Endometrial microvascular endothelial cells (primary cell): ENCODE results near the gene RFTN2. TPM values are rescaled to one million over a fixed set of nuclear protein-coding genes. Genes with fewer than 3 reads are reported as not detected.
"Not testable (repeated sequence)": the region's sequence is repeated elsewhere in the genome, so short reads cannot be mapped to it uniquely, and the experiment has no call there.

Experiments used
- in situ Hi-C: cut with HindIII; loops from 2 replicates; pipeline ENCODE4 v1.10.0; 2017; ENCODE audit warnings: low sequenced_read_pairs, low pct_unique_long_range_greater_than_20kb; ENCODE audit errors: inconsistent ontology term
- total RNA-seq: library from RNA; depleted of rRNA; stranded (reverse); fragments of >200 nt; gene quantifications from one replicate; pipeline ENCODE4 v1.2.3, GENCODE V29; 2015; ENCODE audit errors: inconsistent ontology term

Gene RFTN2
- total RNA-seq, 1 donor from 2014 or later = 1.7 TPM

DNA sequence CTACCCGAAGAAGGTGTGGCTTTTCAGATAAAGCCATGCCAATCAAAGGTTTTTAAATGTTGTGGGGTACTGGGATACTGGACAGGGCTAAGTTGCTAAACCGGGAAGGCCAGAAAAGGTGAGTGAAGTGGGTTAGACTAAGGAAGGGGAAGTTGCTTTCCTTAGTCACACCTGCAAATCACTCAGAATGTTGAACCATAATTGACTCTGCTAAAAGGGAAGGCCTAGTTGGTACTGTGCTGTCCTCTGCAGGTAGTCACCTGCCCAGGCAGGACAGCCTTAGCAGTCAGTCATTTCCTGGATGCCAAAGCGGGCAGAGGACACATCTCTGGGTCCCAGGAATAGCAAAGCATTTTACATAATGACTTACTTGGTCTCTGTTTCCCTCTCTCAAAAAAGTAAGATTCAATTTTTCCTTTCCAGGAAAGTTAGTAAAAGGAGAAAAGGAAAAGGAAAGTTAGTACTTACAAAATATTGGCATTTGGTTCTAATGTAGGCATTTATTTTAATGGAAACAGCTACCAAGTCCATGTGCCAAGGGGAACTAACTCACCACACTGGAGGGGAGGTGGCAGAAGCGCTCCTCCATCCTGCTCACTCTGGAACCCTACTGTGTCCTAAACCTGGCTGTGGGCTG is 60.3 kb downstream of the RFTN2 start:
- in situ Hi-C loops = no loop called here

DNA sequence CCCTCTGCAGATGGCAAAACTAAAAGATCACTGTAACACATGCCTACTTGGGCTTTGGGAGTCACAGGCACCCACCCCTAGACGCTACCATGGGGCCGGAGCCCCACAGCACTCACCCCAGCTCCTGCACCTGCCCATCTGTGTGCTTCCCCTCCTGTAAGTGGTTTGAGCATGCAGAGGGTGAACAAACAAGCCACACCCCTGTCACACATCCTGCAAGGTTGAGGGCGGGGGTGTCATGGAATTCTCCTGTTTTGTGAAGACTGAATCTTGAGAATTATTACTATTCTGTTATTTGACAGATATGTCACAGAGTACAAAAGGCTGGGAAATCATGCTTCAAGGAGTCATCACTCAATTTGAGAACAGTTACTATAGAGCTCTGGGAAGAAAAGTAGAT is 60.9 kb downstream of the RFTN2 start:
- in situ Hi-C loops = no loop called here

- in situ Hi-C loops = no loop called here
Measured at GRCh38 chr2:197613509-197613987, 61.8 kb downstream of the RFTN2 start.

- in situ Hi-C loops = no loop called here
Measured at GRCh38 chr2:197606180-197606579, 69.2 kb downstream of the RFTN2 start.

GRCh38 chr2:197604117-197604860 is 71.1 kb downstream of the RFTN2 start:
- in situ Hi-C loops = no loop called here

DNA sequence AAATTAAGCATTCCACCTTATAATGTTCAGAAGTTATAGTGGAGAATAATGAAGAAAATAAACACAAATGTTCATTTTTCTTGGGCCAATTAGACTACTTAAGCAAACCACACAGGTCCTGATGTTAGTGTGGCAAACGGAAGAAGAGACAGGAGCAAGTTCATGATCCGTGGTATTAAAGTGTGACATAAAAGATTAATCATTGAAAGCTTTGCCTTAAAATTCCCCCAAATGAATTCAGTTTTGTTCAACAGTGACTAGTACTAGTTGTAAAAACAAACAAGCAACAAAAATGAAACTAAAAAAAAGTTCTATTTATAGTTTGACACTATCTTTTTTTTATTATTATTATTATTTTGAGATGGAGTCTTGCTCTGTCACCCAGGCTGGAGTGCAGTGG is 73.7 kb downstream of the RFTN2 start:
- in situ Hi-C loops = no loop called here

GRCh38 chr2:197600306-197600705 is 75.1 kb downstream of the RFTN2 start:
- in situ Hi-C loops = no loop called here

- in situ Hi-C loops = no loop called here
Measured at GRCh38 chr2:197599285-197599965, 76.0 kb downstream of the RFTN2 start.

DNA sequence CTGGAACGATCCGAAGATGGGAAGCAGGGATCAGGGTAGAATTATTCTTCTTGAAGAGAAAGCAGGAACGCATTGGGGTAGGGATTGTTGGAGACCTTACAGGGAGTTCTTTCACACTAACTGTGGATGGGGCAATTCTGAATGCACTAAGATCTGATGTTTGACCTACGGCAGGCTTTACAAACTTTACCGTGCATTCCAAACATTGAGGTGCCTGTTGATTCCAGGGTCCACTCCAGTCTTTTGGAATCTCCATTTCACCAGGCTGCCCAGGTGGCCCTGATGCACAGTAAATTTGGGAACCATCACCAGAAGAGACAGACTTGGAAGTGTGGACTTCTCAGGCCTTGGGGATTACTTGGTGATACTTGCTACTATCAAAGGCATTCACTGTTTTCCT is 76.9 kb downstream of the RFTN2 start:
- in situ Hi-C loops = no loop called here

DNA sequence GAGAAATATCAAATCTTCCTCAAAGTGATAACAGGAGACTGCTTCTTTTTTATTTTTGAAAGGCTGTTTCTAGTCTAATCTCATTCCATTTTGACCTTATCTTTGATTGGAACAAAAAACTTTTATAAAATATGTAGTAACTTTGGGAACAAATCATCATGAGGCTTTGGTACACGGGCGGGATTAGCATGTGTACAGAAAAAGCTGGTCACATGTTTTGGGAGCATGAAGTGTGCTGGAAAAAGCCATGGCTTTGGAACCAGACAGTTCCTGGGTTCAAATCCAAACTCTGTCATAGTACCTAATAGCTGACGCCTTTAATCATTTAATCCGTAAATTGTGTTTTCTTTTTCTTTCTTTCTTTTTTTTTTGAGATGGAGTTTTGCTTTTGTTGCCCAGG is 78.2 kb downstream of the RFTN2 start:
- in situ Hi-C loops = no loop called here

- in situ Hi-C loops = no loop called here
Measured at GRCh38 chr2:197596766-197597165, 78.6 kb downstream of the RFTN2 start.

DNA sequence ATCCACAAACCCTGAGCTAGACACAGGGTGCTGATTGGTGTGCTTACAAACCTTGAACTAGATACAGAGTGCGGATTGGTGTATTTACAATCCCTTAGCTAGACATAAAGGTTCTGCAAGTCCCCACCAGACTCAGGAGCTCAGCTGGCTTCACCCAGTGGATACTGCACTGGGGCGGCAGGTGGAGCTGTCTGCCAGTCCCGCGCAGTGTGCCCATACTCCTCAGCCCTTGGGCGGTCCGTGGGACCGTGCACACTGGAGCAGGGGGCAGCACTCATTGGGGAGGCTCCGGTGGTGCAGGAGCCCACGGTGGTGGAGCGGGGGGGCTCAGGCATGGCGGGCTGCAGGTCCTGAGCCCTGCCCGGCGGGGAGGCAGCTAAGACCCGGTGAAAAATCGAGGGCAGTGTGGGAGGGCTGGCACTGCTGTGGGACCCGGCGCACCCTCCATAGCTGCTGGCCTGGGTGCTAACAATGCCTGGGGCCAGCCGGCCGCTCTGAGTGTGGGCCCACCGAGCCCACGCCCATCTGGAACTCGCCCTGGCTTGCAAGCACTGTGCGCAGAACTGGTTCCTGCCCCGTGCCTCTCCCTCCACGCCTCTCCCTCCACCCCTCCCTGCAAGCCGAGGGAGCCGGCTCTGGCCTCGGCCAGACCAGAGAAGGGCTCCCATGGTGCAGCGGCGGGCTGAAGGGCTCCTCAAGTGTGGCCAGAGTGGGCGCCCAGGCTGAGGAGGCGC is 83.9 kb downstream of the RFTN2 start:
- in situ Hi-C loops = no loop called here

DNA sequence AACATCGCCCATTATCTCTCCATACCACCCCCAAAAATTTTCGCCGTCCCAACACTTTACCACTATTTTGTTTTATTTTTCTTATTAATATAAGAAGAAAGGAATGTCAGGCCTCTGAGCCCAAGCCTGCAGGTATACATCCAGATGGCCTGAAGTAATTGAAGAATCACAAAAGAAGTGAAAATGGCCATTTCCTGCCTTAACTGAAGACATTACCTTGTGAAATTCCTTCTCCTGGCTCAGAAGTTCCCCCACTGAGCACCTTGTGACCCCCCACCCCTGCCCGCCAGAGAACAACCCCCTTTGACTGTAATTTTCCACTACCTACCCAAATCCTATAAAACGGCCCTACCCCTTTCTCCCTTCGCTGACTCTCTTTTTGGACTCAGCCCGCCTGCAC is 88.1 kb downstream of the RFTN2 start:
- in situ Hi-C loops = not testable (repeated sequence)

DNA sequence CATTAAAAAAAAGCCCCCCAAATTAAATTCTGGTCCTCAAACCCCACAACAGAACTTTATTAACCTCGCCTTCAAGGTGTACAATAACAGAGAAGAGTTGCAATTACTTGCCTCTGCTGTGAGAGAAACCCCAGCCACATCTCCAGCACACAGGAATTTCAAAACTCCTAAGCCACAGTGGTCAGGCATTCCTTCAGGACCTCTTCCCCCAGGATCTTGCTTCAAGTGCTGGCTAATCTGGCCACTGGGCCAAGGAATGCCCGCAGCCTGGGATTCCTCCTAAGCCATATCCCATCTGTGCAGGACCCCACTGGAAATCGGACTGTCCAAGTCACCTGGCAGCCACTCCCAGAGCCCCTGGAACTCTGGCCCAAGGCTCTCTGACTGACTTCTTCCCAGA is 95.2 kb downstream of the RFTN2 start:
- in situ Hi-C loops = not testable (repeated sequence)

GRCh38 chr2:197578294-197578693 is 97.1 kb downstream of the RFTN2 start:
- in situ Hi-C loops = not testable (repeated sequence)

DNA sequence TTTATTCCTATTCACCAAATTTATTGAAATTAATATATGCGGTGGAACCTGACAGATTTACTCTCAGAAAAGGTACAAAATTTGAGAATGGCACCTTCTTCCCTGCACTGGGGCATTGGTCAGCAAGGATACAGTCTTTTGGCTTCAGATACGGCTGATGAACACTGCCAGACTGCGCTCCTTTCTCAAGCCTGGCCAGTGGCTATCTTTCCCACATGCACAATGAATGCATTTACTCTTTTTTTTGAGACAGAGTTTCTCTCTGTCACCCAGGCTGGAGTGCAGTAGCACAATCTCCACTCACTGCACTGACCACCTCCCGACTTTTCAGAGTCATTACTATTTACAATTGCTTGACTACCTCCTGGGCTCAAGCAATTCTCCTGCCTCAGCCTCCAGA is 97.9 kb downstream of the RFTN2 start:
- in situ Hi-C loops = no loop called here

GRCh38 chr2:197576631-197577030 is 98.8 kb downstream of the RFTN2 start:
- in situ Hi-C loops = no loop called here

GRCh38 chr2:197575987-197576386 is 99.4 kb downstream of the RFTN2 start:
- in situ Hi-C loops = no loop called here

DNA sequence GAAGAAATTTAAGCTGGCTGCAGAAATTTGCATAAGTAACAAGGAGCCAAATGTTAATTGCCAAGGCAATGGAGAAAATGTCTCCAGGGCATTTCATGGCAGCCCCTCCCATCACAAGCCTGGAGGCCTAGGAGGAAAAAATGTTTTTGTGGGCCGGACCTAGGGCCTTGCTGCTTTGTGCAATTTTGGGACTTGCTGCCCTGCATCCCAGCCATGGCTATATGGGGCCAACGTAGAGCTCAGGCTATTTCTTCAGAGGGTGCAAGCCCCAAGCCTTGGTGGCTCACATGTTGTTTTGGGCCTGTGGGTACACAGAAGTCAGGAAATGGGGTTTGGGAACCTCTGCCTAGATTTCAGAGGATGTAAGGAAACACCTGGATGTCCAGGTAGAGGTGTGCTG is 101.8 kb downstream of the RFTN2 start:
- in situ Hi-C loops = no loop called here
